ENCODE measurements around the gene SLC30A2. TPM values are rescaled to one million over a fixed set of nuclear protein-coding genes. Genes with fewer than 3 reads are reported as not detected.

The SLC30A2 gene
- total and polyA plus RNA-seq, 2 experiments from 2014 or later = 0.07 TPM; not detected in 1

DNA sequence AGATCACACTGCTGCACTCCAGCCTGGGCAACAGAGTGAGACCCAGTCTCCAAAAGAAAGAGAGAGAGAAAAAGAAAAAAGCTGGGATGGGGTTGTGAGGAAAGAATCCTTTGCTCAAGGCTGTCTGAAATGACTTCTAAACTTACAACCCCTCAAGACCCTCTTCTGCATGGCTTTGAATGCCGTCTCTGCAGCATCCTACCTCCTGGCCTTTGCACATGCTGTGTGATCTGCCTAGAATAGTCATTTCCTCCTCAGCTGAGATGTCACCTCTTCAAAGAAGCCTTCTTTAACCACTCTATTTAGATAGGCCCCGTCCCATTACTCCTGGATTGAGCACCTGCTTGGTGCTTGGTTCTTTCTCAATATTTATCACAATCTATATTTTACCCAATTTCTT, 38.9 kb upstream of the SLC30A2 start (continued):
- TF ChIP-seq, protein P1, sequence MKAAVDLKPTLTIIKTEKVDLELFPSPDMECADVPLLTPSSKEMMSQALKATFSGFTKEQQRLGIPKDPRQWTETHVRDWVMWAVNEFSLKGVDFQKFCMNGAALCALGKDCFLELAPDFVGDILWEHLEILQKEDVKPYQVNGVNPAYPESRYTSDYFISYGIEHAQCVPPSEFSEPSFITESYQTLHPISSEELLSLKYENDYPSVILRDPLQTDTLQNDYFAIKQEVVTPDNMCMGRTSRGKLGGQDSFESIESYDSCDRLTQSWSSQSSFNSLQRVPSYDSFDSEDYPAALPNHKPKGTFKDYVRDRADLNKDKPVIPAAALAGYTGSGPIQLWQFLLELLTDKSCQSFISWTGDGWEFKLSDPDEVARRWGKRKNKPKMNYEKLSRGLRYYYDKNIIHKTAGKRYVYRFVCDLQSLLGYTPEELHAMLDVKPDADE (IDR thresholded peaks at IDR 0.05) = no peak

GRCh38 chr1:26084091-26084561, 38.2 kb upstream of the SLC30A2 start:
- Mint-ChIP-seq H3K27ac (no peak overlapping the region), H3K9me3 (no peaks in the 10 kb centered on the region), H3K4me1 (peaks cover 4% of the 10 kb centered on the region; the same call in 2 of the 3 replicates), H3K4me3 (no peak overlapping the region), H3K36me3 (ENCODE audit: low read depth) (no peaks in the 10 kb centered on the region), H3K27me3 (ENCODE audit: insufficient read depth, low read depth, poor library complexity) (no peaks in the 10 kb centered on the region)
- H3K36me3 ChIP-seq (ENCODE audit: insufficient read depth) = no peaks in the 10 kb centered on the region
- peaks cover 4% of the 10 kb centered on the region; the same call in 1 of the 2 replicates for H3K4me1 ChIP-seq (ENCODE audit: insufficient read depth)
- no peak overlapping the region for H3K4me3 ChIP-seq
- H2AFZ ChIP-seq = no peak overlapping the region
- H3K79me2 ChIP-seq (replicated peaks; ENCODE audit: insufficient read depth) = no peaks in the 10 kb centered on the region
- no peaks in the 10 kb centered on the region for H3F3A ChIP-seq (replicated peaks; ENCODE audit: low read depth)
- H3K9me2 ChIP-seq (ENCODE audit: insufficient read depth) = no peaks in the 10 kb centered on the region
- no peak overlapping the region for H3K27ac ChIP-seq (ENCODE audit: low read depth)
- no peaks in the 10 kb centered on the region for H3K27me3 ChIP-seq (ENCODE audit: insufficient read depth)
- no peaks in the 10 kb centered on the region for H4K20me1 ChIP-seq (replicated peaks; ENCODE audit: insufficient read depth)
- DNase-seq (ENCODE audit: low spot score) = no peak
- no peak for ATAC-seq
- no peak overlapping the region for H3K4me2 ChIP-seq
- TF ChIP-seq POLR2AphosphoS5 (IDR thresholded peaks at IDR 0.05; ENCODE audit: low read depth) (no peak), EZH2phosphoT487 (IDR thresholded peaks at IDR 0.05; ENCODE audit: unreplicated experiment) (no peak), EZH2 (IDR thresholded peaks at IDR 0.05; ENCODE audit: low read depth, unreplicated experiment) (no peak), ZNF331 (CRISPR knock-in tag; IDR thresholded peaks at IDR 0.05; ENCODE audit: low read depth) (no peak), CREB1 (CRISPR knock-in tag; IDR thresholded peaks at IDR 0.05; ENCODE audit: low read depth) (no peak), JUNB (IDR thresholded peaks at IDR 0.05; ENCODE audit: unreplicated experiment) (no peak), NANOG (IDR thresholded peaks at IDR 0.05; ENCODE audit: borderline replicate concordance) (no peak), ZNF462 (CRISPR knock-in tag; IDR thresholded peaks at IDR 0.05) (no peak), STAT1 (IDR thresholded peaks at IDR 0.05; ENCODE audit: unreplicated experiment) (no peak), ZNF114 (CRISPR knock-in tag; IDR thresholded peaks at IDR 0.05) (no peak)
- TF ChIP-seq, protein P1 (IDR thresholded peaks at IDR 0.05) = no peak
- TF ChIP-seq, protein P2, sequence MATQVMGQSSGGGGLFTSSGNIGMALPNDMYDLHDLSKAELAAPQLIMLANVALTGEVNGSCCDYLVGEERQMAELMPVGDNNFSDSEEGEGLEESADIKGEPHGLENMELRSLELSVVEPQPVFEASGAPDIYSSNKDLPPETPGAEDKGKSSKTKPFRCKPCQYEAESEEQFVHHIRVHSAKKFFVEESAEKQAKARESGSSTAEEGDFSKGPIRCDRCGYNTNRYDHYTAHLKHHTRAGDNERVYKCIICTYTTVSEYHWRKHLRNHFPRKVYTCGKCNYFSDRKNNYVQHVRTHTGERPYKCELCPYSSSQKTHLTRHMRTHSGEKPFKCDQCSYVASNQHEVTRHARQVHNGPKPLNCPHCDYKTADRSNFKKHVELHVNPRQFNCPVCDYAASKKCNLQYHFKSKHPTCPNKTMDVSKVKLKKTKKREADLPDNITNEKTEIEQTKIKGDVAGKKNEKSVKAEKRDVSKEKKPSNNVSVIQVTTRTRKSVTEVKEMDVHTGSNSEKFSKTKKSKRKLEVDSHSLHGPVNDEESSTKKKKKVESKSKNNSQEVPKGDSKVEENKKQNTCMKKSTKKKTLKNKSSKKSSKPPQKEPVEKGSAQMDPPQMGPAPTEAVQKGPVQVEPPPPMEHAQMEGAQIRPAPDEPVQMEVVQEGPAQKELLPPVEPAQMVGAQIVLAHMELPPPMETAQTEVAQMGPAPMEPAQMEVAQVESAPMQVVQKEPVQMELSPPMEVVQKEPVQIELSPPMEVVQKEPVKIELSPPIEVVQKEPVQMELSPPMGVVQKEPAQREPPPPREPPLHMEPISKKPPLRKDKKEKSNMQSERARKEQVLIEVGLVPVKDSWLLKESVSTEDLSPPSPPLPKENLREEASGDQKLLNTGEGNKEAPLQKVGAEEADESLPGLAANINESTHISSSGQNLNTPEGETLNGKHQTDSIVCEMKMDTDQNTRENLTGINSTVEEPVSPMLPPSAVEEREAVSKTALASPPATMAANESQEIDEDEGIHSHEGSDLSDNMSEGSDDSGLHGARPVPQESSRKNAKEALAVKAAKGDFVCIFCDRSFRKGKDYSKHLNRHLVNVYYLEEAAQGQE (IDR thresholded peaks at IDR 0.05; ENCODE audit: unreplicated experiment) = no peak
